ENCODE results near the gene SMG6.

DNA sequence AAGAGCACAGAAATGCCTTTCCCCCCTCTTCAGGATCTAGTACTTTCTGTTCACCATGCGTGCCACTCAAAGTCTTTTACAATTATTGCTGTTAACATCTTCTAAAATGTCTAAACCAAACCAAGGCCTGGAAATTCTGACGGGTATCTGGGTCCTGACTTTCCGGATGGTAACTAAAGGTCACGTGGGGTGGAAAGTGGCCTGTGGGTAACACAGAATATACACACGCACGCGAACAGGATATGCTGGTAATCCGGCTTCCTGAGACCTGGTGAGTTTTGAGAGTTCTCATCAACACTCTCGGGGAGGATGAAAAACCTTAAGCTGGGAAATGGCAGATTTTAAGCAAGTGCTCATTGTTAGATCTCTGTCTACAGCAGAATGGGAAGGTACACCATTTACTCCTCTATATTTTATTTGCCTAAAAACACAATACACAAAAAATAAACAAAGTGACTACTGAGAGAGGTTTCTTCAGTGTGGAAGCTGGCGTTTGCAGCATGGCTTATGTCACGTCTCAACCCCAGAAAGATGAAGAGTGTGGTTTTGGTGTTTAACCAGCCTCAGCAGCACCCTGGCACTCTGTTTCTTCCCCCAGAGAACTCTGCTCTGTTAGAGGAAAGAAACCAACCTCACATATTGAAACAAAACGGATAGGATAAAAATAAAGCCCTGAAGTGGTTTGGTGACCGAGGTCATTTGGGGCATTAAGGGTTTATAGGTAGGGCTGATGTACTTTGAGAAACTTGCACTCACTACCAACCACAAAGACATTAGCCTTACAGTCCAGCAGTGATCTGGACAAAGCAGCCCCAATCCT, 37.3 kb downstream of the SMG6 start:
- TF ChIP-seq POLR2A (IDR thresholded peaks at IDR 0.05) = no peak
- TF ChIP-seq, protein P1, sequence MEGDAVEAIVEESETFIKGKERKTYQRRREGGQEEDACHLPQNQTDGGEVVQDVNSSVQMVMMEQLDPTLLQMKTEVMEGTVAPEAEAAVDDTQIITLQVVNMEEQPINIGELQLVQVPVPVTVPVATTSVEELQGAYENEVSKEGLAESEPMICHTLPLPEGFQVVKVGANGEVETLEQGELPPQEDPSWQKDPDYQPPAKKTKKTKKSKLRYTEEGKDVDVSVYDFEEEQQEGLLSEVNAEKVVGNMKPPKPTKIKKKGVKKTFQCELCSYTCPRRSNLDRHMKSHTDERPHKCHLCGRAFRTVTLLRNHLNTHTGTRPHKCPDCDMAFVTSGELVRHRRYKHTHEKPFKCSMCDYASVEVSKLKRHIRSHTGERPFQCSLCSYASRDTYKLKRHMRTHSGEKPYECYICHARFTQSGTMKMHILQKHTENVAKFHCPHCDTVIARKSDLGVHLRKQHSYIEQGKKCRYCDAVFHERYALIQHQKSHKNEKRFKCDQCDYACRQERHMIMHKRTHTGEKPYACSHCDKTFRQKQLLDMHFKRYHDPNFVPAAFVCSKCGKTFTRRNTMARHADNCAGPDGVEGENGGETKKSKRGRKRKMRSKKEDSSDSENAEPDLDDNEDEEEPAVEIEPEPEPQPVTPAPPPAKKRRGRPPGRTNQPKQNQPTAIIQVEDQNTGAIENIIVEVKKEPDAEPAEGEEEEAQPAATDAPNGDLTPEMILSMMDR (IDR thresholded peaks at IDR 0.05) = no peak
